Sigmoid colon (tissue), 4 donors: ENCODE data around the gene KLHL1.

Source experiments
- EP300 ChIP-seq, 4 donors: sonication (generic); formaldehyde crosslinking; IDR thresholded peaks; one replicate each; pipeline ENCODE4 v1.6.1; 2017; ENCODE audit warnings: antibody characterized with exemption in 4 of 4
- TF ChIP-seq, protein P1 (sequence below), 4 experiments: fragments of 450-650 bp in 3 of 4; fragments of 200-600 bp in 1 of 4; IDR thresholded peaks; one replicate each; pipeline ENCODE4 v1.5.1; 2016 to 2019; ENCODE audit warnings: antibody characterized with exemption in 4 of 4, mild to moderate bottlenecking in 3 of 4, moderate library complexity in 2 of 4

DNA sequence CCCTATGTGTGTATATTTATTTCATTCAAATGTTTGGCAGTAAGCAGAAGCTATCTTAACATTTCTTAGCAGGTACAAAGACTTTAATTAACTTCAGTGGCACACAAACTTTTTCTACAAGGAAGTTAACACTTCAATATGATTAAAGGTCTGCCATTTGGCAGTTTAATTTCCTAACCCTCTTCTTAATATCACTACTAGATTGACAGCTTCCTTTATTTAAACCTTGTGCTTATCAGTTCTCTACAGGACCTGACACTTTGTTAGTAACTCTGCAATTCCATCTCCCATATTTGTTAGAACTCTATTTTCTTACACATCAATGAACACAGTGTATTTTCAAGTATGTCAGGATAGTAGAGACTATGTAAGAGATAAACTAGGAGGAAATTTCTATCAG, 153.0 kb downstream of the KLHL1 start:
- no peak for TF ChIP-seq EP300 (IDR thresholded peaks at IDR 0.05)
- TF ChIP-seq, protein P1, sequence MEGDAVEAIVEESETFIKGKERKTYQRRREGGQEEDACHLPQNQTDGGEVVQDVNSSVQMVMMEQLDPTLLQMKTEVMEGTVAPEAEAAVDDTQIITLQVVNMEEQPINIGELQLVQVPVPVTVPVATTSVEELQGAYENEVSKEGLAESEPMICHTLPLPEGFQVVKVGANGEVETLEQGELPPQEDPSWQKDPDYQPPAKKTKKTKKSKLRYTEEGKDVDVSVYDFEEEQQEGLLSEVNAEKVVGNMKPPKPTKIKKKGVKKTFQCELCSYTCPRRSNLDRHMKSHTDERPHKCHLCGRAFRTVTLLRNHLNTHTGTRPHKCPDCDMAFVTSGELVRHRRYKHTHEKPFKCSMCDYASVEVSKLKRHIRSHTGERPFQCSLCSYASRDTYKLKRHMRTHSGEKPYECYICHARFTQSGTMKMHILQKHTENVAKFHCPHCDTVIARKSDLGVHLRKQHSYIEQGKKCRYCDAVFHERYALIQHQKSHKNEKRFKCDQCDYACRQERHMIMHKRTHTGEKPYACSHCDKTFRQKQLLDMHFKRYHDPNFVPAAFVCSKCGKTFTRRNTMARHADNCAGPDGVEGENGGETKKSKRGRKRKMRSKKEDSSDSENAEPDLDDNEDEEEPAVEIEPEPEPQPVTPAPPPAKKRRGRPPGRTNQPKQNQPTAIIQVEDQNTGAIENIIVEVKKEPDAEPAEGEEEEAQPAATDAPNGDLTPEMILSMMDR (IDR thresholded peaks at IDR 0.05) = no peak
